ENCODE data around the gene EARS2. TPM values are rescaled to one million over a fixed set of nuclear protein-coding genes. Genes with fewer than 3 reads are reported as not detected.
A peak's percentile ranks its signal among the peaks of the same experiment; 100 is the strongest.

Gene EARS2
- polyA plus RNA-seq, 1 donor from 2014 or later = 22.2 TPM

DNA sequence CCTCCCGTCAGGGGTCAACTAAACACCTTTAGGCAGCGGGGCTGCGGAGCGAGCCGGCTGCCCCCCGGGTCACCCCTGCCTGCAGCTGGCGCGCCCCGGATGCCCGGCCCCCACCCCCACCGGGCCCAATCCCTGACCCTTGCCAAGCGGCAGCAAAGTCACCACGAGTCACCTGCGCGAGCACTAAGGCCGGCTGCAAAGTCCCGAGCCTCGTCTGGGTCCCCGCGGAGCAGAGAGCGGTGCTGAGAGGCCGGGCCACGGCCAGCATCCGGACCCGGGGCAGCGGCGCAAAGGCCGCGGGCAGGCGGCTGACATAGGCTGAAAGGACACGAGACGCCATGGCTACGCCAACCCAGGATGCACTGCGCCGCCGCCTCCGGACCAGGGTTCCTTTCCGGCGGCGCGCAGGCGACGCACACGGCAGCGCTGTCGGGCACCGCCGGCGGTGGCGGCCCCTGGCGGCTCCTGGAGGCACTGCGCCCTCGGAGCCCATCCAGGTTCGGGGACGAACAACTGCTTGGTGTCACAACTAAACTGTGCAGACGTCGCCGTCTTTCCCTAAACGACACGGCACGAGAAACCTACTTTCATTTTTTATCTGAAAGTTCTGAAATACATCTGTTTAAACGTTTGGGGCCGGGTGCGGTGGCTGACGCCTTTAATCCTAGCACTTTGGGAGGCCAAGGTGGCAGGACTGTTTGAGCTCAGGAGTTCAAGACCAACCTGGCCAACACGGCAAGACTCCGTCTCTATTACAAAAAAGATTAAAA, 39.0 kb upstream of the EARS2 start, which contains the start of gene NDUFAB1:
Gene NDUFAB1, minus strand, starts transcription at position 366 of the 770 bp plus-strand sequence. Its CDS starts 26 bp downstream, at position 340.
- H3F3A ChIP-seq (ENCODE audit: insufficient read depth, low read length, poor library complexity, severe bottlenecking) = no peaks in the 10 kb centered on the region
- no peaks in the 10 kb centered on the region for H4K20me1 ChIP-seq (ENCODE audit: insufficient read depth)
- H2AFZ ChIP-seq (ENCODE audit: low read depth, low read length) = peak within 1 kb of the TSS; percentile 81
- no peaks in the 10 kb centered on the region for H3K9me2 ChIP-seq (ENCODE audit: insufficient read depth, low read length)
- TF ChIP-seq EZH2 (IDR thresholded peaks at IDR 0.05; ENCODE audit: borderline replicate concordance, insufficient read depth, low read length, poor library complexity, severe bottlenecking) (no peak), MXI1 (conservative IDR thresholded peaks at IDR 0.05; ENCODE audit: poor library complexity, severe bottlenecking) (peak; percentile 87), TAF1 (IDR thresholded peaks at IDR 0.05; ENCODE audit: low read depth) (peak; percentile 81), RAD21 (conservative IDR thresholded peaks at IDR 0.05) (peak; percentile 43), SMC3 (conservative IDR thresholded peaks at IDR 0.05; ENCODE audit: poor library complexity) (peak; percentile 63), EP300 (conservative IDR thresholded peaks at IDR 0.05; ENCODE audit: poor library complexity, severe bottlenecking) (peak; percentile 30), CTCF (IDR thresholded peaks at IDR 0.05; ENCODE audit: poor library complexity, severe bottlenecking) (peak; percentile 99), POLR2AphosphoS5 (IDR thresholded peaks at IDR 0.05) (peak; percentile 88), REST (IDR thresholded peaks at IDR 0.05; ENCODE audit: borderline replicate concordance) (peak; percentile 62)
- no peaks in the 10 kb centered on the region for H3K9me3 ChIP-seq (ENCODE audit: low read length)
- no peaks in the 10 kb centered on the region for H3K36me3 ChIP-seq (ENCODE audit: insufficient read depth, low read length)
- H3K27me3 ChIP-seq (ENCODE audit: insufficient read depth, low read depth, low read length) = no peaks in the 10 kb centered on the region
- peak within 1 kb of the TSS; percentile 88 for H3K4me2 ChIP-seq (ENCODE audit: low read length)
- H3K79me2 ChIP-seq (replicated peaks; ENCODE audit: insufficient read depth, low read length) = peaks cover 37% of the 10 kb centered on the region
- H3K9ac ChIP-seq (ENCODE audit: low read length) = peak within 1 kb of the TSS; percentile 87
- peak within 1 kb of the TSS; percentile 62 for H3K27ac ChIP-seq (ENCODE audit: low read length)
- peak within 1 kb of the TSS; percentile 84 for H3K4me3 ChIP-seq (ENCODE audit: low read length)

- H2AFZ ChIP-seq (ENCODE audit: low read depth, low read length) = peak overlapping the region; percentile 81
- H3K4me3 ChIP-seq (ENCODE audit: low read length) = peak overlapping the region; percentile 84
- no peaks in the 10 kb centered on the region for H3K36me3 ChIP-seq (ENCODE audit: insufficient read depth, low read length)
- H3K9me3 ChIP-seq (ENCODE audit: low read length) = no peaks in the 10 kb centered on the region
- H3K4me2 ChIP-seq (ENCODE audit: low read length) = peak overlapping the region; percentile 88
- no peaks in the 10 kb centered on the region for H3F3A ChIP-seq (ENCODE audit: insufficient read depth, low read length, poor library complexity, severe bottlenecking)
- peaks cover 40% of the 10 kb centered on the region for H3K79me2 ChIP-seq (replicated peaks; ENCODE audit: insufficient read depth, low read length)
- peak overlapping the region; percentile 87 for H3K9ac ChIP-seq (ENCODE audit: low read length)
- TF ChIP-seq SMC3 (conservative IDR thresholded peaks at IDR 0.05; ENCODE audit: poor library complexity) (no peak), REST (IDR thresholded peaks at IDR 0.05; ENCODE audit: borderline replicate concordance) (no peak), CTCF (IDR thresholded peaks at IDR 0.05; ENCODE audit: poor library complexity, severe bottlenecking) (no peak), POLR2AphosphoS5 (IDR thresholded peaks at IDR 0.05) (no peak), TAF1 (IDR thresholded peaks at IDR 0.05; ENCODE audit: low read depth) (no peak), RAD21 (conservative IDR thresholded peaks at IDR 0.05) (no peak), MXI1 (conservative IDR thresholded peaks at IDR 0.05; ENCODE audit: poor library complexity, severe bottlenecking) (no peak), EP300 (conservative IDR thresholded peaks at IDR 0.05; ENCODE audit: poor library complexity, severe bottlenecking) (no peak), EZH2 (IDR thresholded peaks at IDR 0.05; ENCODE audit: borderline replicate concordance, insufficient read depth, low read length, poor library complexity, severe bottlenecking) (no peak)
- no peaks in the 10 kb centered on the region for H3K9me2 ChIP-seq (ENCODE audit: insufficient read depth, low read length)
- H4K20me1 ChIP-seq (ENCODE audit: insufficient read depth) = no peaks in the 10 kb centered on the region
- peak overlapping the region; percentile 62 for H3K27ac ChIP-seq (ENCODE audit: low read length)
- no peaks in the 10 kb centered on the region for H3K27me3 ChIP-seq (ENCODE audit: insufficient read depth, low read depth, low read length)
Measured at GRCh38 chr16:23595246-23595950, 38.2 kb upstream of the EARS2 start.
